Measurements from ENCODE around the gene PDE2A.
A peak's percentile ranks its signal among the peaks of the same experiment; 100 is the strongest.

PDE2A gene

DNA sequence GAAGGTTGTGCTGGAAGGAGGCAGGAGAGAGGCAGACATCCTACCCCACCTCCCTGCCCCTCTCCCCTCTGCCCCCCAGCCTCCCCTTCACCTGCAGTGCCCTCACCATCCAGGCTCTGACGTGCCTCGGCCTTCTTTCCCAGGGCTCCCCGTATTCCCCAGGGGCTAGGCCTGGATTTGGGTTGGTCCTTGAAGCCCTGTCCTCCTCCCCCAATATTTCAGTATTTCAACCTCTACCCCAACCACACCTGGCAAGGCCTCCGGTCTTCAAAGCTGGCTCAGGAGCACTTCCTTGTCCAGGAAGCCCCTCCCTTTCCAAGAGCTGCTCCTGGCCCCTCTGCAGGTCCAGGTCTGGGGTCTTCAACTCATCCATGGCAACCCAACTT, 8.6 kb upstream of the PDE2A start:
- no peak for DNase-seq

DNA sequence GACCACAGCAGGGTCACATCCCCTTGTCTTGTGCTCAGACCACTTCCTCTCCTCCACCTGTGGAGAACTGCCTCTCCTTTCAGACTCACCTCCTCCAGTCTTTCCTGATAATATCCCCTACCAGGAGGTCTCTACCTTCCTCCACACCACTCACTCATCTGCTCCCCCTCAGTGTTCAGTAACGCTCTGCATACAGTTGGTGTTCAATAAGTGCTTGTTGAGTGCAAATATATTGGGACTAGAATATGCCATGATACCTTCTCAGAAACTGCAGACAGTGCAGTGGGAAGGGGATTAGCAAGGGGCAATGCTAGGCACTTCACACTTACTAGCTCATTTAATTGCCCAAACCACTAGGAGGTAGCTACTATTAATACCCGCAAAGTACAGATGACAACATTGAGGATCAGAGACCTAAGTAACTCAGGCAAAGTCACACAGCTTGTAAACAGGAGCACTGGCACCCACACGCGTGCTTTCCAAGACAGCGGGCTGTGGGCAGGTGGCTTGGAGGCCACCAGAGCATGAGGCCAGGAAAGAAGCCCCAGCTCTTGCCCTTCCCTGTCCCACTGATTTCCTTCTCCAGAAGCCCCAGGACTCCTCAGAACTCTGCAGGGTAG, 8.1 kb upstream of the PDE2A start:
- no peak for DNase-seq

DNA sequence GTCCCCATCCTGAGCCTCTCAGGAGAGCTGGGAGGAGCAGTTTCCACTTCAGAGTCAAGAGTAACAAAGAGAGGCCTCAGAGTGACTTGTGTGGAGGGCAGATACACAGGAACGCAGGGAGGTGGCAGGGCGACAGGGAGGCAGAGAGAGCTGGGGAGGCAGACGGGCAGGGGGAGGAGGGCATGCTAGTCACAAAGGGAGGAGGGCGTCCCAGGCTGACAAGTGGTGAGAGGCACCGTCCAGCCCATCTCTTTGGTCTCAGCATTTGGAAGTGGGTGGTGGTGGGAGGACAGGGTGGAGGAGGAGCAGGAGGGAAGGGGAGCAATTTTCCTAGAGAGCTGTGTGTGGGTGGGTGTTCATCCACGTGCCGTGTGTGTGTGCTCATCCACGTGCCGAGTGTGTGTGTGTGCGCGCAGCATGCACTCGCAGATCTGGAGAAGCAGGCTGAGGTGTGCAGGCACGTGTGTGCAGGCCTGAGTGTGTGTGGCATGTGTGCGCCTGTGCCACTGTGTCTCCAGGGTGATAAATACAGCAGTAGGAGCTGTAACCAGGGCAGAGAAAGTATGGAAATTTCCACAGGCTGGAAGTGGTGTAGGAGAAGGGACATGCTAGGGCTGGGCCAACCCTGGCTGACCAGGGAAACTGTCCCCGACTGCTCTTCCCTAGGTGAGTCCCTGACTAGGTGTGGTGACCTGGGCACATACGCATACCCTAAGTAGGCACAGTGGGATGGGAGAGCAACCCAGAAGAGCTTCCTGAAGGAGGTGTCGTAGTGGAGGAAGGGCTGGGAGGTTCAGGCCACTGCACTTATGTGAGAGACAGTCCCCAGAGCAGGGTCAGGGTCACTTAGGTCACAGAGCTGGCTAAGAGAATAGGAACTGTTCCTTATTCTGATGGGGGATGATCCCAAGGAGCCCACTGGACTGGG, 7.3 kb upstream of the PDE2A start:
- DNase-seq: no peak

DNA sequence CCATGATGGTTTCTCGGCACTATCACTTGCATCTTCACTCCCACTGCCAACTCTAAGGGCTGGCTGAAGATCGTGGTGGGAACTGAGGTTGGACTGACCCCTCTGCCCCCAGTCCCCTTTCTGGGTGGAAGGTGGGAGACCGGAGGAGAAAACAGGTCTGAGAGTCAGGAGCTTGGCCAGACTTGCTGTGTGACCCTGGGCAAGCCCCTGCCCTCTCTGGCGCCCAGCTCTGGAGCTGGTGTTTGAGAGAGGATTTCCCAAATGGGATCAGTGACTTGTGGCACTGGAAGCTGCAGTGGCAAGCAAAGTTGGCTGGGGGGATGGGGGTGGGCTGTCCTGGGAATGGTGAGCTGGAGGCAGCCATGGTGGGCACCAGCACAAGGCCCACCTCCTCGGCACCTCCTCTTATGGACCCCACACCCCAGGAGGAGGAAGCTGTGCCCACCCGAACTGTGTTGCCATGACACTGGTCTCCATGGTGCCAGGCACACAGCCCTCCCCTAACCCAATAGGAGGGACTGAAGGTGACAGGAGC, 6.5 kb upstream of the PDE2A start:
- no peak for DNase-seq

DNA sequence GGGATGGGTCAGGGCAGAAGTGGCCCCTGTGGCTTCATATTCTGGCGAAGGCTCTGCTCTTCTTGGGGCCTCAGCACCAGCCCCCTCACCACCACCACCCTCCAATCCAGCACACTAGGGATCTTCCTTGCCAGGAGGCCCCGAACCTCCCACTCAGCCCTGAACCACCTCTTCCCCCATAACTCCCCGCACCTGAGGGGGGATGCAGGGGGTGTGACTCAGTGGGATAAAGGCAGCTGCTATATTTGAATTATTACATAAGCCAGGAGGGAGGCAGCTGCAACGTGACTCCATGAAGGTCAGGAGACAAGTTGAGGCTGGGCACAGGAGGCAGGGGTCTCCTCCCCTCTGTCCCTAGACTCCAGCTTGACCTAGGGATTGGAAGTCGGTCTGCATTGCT, 5.6 kb upstream of the PDE2A start:
- DNase-seq: no peak

DNA sequence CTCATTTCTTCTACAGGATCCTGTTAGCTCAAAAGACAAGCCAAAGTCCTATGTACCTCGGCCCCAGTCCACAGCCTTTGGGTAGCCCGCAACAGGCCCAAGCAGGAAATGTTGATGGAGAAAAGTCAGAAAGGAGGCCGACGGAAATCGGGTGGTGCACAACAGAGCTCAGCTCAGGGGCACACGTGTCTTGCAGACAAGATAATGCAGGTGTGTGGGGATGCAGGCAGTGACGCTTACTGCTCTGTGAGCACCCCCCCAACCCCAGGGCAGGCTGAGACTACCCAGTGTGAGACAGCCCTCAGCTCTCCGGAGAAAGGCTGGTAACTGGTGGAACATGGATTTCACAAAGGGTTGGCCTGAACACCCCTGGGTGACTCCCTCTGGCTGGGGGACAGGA, 4.3 kb upstream of the PDE2A start:
- DNase-seq: no peak

DNA sequence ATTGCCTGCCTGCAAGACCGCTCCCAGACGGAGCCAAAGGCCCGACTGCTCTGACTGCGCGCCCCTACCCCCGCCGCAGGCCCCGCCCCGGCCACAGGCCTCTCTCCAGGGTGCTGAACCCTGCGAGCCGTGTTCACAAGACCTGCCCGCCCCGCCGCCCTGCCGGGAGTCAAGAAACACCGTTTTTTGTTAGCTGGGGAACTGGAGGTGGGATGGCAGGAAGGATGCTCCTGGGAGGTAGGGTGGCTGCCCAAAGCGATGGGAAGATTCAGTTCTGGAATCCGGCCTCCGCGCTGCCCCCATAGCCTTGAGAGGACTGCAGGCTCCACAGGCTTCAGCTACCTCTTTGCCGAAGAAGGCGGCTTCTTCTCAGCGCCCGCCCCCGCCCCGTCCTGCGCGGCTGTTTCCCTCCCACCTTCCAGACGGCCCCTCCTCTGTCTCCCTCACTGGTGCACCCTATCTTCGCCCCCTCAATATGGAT, 2.7 kb upstream of the PDE2A start:
- peak; percentile 38 for DNase-seq

DNA sequence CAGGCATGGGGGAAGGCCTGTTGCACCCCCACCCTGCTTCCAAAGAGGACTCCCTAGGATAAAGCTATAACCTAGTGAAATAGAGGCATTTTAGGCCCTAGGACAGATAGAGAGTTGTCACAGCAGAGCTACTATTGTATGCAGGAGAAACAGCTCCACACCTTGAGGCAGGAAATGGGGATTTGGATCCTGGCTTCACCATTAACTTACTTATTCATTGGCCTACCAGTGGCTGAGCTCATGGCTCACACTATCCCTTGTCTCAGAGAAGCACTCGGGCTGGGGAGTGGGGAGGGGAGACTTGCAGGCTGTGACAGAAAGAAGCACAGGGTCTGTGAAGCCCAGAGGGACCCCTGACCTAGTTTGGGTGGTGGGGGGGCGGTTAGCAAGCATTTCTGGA, 999 bp upstream of the PDE2A start:
- DNase-seq: no peak

DNA sequence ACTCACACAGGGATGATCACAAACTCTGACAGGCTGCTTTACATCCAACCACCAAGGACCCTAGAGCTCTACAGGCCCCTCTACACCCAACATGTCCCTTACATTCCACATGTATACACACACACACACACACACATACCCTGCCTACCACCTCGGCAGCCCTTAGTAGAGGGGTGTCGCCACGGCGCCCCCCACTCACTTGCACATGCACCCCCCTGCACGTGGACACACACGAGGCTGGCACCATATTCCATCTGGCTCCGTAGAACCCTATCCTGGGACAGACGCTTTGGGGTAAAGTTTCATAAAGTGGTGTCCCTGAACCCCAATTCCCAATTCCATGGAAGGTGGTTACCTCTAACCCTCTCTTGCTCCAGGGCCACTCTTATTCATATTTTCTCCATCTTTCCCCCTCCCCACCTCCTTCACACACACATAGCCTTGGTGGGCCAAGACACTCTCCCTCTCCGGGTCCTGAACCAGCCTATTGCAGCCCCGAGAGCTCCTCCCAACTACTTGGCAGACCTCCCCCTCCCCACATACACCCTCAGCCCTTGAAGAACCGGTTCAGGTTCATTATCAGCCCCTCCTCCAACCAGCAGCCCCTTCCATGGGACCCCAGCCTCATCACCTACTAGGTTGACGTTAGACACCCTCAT, 809 bp downstream of the PDE2A start:
- DNase-seq: no peak

DNA sequence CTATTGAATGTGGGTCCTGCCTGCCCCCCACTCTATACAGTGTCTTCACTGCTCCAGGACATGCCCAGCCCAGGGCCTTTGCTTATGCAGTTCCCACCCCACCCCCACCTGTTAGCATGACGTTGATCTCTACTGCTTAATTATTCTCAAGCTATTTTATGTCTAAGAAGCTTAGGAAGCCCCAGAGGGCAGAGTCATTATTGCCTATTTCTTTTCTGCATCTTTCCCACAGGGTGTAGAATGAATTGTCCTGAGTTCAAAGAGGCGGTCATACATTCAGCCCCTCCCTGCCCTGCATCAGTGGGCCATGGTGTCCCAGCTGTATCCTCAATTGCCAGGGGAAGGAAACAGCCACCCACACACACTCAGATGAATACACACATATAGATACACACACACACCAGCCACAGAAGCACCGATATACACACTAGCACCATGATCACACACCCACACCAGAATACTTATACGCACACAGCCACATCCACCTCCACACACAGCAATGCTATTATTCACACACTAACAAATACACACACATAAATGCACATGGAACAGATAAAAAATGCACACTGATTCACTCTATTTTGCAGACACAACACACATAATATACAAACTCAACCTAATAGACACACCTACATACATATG, 1.5 kb downstream of the PDE2A start:
- DNase-seq: no peak

DNA sequence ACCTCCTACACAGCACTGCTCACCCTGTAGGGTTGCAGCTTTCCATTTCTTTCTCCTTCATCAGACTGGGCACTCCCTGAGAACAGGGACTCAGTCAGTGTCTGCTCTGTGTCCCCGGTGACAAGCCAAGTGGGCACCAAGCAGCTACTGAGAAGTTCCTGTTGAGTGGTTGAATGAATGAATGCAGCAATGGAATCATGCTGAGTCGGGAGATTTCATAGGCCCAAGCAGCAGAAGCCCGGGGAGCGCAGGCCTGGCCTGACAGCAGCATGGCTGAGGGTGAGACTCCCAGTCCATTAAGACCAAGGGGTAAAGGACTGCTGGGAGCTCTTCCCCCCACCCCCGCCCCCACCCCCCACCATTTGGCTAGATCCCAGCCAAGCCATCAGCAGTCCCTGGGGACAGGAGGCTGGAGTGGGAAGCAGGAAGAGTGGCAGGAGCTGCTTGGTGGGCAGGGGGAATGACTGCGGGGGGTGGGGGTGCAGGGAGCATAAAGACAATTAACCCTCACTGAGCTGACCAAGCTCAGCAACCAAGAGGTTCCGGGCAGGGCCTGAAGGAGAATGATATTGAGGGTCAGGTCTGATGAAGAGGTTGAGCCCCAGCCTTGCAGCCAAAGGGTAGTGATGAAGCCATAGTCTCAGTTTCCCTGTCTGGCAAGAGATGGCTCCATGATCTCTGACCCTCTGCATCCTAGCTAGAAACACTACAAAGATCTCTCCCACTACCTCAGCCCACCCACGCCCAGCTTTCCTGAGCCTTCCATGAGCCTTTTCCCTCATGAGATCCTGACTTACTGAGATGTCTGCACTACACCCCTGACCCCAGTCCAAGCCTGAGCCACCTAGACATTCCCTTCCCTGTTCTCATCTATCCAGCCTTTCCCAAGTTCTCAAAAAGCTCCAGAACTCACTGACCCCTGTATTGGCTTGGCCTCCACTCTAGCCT, 2.8 kb downstream of the PDE2A start:
- no peak for DNase-seq

DNA sequence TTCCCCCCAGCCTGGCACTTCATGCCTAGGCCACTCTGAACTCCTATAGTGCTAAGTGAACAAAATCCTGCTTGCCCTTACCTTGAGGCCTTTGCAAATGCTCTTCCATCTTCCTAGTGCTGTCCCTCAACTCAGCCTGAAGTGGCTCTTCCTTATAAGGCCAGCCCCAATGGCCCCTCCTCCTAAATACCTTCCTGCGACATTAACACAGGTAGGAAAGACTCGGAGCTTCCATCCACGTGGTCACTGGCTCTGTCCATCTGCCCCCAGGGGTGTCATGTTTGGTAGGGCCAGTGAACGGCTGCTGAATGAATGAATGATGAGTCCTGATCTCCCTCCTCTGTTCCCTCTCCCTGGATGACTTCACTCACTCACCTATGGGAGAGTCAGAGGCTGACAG, 4.2 kb downstream of the PDE2A start:
- DNase-seq: no peak

DNA sequence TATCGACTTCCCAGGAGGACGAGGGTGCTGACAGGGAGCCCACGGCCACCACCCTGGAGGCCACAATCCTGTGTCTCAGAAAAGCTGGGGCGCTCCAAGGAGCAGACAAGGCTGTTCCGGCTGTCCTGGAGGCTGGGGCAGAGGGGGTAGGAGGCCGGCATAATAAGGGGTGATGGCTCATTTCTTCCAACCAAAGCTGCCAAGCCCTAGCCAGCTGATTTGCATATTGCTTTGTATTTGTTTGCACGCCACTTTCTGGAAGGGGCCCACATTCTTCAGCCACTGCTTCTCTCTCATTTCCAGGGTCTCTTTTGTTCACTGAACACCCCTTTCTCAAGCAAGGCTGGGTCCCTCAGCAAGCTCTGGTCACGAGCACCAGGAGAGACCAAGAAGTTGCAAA, 4.7 kb downstream of the PDE2A start:
- no peak for DNase-seq

DNA sequence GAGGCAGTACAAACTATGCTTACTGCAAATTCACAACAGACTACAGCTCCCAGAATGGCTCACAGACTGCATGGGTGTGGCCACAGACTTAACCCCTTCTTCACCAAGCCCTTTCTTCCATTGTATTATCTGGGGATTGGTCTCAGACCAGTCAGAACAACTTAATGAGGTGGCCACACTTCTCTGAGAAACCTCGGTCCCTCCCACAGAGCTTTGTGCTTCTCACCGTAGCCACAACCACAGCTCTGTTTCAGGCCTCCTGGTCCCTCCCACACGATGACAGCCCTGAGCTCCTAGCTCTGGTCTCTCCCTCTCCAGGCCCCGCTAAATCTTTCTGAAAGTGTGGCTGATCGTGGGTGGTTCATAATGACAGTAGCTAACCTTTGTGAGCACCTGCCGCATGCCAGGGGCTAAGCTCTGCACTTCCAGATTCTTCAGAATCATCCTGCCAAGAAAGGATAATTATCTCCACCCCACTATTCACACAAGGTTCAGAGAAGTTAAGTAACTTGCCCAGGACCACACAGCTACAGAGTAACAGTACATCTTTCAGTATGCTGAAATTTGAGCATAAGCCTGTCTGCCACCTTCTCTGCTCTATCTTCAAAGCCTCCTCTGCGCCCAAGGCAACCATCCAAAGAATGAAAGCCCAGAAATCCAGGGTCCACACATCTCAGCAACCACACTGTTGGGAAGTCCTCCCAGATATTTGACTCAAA, 5.4 kb downstream of the PDE2A start:
- DNase-seq: no peak

DNA sequence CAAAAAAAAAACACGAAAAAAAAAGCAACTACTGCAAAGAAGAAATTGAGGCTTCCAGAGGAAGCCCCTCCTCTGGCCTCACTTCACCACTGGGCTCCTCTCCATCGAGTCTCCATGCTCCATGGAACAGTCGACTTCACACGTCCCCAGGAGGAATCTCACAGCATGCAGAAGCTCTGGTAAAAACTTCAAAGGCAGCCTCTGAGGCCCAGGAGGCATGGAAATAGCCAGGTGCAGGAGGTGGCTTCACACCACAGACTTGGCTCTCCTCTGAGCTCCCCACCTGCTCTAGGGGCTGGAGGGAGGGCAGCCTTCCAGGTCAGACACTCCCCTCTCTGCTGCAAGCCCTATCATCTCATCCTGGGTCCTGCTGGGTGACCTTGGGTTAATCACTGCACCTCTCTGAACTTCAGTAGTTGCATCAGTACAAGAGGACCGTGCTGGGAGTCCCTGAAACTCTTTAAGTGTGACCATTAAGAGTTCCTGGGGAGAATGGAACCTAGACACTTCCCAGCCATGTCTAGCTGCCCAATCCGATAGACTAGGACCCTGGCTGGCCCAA, 8.2 kb downstream of the PDE2A start:
- DNase-seq: no peak

DNA sequence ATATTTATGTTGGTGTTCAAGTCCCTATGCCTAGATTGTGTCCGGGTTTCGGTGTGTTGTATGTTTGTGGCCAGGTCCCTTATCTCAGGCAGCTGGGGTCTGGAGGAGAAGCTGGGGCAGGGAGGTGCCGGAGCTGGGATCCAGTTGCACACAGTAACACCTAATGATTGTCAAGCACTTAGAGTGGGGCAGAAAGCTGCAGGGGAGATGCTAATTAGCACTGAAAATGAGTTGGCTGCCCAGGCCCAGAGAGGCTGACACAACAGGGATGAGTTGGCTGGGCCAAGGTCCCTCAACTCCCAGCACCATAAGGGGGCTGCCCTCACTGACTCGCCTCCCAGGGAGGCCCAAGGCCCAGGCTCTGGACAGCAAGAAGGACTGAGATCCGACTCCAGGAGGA, 12.2 kb downstream of the PDE2A start:
- no peak for DNase-seq

DNA sequence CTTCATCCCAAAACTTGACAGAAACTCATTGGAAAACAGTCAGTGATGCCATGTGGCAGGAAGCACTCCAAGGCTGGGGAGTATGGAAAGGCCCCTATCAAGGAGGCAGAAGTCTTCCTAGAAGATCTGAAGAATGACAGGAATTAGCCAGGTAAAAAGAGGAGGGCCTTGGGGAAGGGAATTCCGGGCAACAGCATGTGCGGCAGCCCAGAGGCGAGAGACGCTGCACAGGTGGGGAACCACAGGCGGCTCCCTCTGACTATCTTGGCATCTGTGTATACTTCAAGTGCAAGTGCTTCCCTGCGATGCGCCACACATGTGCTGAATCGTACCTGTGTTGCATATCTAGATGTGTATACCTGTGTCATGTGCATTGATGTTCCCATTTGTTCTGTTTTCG, 12.7 kb downstream of the PDE2A start:
- no peak for DNase-seq

DNA sequence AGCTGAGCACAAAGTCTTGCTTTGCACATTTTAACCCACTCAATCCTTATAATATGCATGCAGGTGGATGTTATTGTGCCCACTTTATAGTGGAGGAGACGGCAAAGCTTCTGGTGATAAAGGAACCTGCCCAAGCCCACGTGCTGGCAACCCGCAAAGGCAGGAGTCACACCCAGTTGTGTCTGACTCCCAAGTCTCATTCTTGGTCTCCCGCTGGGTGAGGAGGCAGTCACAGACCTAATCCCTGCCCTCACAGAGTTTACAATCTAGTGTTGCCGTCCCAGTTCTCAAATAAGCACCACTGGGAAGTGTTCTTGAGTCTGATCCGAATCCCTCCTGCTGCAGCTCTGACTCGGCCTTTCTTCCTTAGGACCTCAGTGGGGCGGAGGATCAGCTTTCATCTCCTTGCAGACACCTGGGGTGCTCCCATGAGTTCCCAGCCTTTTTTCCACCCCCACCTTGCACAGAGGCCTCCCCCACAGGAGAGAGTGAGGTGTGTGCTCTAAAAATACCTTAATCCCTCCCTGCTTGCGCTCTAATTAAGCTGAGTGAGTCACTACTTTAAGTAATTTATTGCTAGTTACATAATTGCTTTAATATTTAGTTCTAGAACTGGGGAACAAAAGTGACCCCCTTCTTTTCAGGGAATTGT, 15.1 kb downstream of the PDE2A start:
- no peak for DNase-seq

DNA sequence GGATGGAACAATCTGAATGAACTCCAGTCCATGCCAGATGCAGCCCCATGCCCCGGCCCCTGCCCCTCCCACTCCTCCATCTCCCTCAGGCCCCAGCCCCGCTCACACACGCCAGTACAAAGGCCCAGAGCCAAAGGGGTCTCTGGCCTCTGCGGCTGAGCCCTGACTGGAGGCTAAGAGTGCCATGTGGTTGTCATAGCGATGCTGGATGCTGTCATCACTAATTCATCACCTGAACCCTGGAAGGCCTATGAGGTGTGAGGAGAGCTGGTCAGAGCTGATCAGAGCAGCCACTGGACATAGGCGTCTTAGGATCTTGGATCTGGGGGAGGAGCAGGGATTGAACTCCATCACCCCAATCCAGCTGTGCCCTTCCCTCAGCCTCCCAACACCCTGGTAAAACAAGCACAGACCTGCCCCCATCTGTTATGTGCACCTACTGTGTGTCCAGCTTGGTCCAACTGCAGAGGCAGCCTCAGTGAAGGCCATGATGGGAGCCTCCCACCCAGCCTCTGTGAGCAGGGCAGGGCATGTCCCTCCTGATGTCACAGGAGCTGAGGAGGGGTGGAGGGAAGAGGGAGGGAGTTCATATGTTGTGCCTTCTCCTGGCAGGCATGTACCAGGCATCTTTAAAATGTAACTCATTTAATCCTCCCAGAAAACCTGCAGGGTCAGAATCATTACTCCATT, 16.7 kb downstream of the PDE2A start:
- no peak for DNase-seq

All from CD4-positive, alpha-beta T cell treated with Interleukin-4 for 4 hours (primary cell).